Panc1 (cell line): Measurements from ENCODE around the gene RPL21.

Experiments used
- TCF7L2 ChIP-seq: IDR thresholded peaks from 2 replicates; pipeline ENCODE4 v1.6.1; 2011; ENCODE audit warnings: mild to moderate bottlenecking, low read depth, low read length, inconsistent platforms
- TF ChIP-seq, protein P1 (sequence below): fragments of 450-650 bp; IDR thresholded peaks from 2 replicates; pipeline ENCODE4 v1.5.1; 2017; ENCODE audit warnings: mild to moderate bottlenecking
- TF ChIP-seq, protein P2 (sequence below), 2 experiments: IDR thresholded peaks; 2 replicates each; pipeline ENCODE4 v1.6.1; 2011 to 2012; ENCODE audit warnings: low read depth in 2 of 2, control low read depth in 1 of 2, low read length in 1 of 2, mild to moderate bottlenecking in 1 of 2, moderate library complexity in 1 of 2; ENCODE audit not compliant: insufficient read depth in 1 of 2

DNA sequence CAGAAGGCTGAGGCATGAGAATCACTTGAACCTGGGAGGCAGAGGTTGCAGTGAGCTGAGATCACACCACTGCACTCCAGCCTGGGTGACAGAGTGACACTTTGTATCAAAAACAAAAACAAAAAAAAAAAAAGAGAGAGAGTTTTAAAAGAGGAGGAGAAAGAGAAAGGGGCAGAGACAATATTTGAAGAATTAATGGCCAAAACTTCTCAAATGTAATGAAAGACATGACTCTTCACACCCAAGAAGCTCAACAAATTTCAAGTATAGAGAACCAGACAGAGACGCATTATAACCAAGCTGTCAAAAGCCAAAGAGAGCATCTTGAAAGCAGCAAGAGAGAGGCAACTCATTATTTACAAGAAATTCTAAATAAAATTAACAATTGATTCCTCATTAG lies 42.8 kb upstream of the RPL21 start:
- TF ChIP-seq, protein P1, sequence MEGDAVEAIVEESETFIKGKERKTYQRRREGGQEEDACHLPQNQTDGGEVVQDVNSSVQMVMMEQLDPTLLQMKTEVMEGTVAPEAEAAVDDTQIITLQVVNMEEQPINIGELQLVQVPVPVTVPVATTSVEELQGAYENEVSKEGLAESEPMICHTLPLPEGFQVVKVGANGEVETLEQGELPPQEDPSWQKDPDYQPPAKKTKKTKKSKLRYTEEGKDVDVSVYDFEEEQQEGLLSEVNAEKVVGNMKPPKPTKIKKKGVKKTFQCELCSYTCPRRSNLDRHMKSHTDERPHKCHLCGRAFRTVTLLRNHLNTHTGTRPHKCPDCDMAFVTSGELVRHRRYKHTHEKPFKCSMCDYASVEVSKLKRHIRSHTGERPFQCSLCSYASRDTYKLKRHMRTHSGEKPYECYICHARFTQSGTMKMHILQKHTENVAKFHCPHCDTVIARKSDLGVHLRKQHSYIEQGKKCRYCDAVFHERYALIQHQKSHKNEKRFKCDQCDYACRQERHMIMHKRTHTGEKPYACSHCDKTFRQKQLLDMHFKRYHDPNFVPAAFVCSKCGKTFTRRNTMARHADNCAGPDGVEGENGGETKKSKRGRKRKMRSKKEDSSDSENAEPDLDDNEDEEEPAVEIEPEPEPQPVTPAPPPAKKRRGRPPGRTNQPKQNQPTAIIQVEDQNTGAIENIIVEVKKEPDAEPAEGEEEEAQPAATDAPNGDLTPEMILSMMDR, result no peak
- TF ChIP-seq, protein P2, sequence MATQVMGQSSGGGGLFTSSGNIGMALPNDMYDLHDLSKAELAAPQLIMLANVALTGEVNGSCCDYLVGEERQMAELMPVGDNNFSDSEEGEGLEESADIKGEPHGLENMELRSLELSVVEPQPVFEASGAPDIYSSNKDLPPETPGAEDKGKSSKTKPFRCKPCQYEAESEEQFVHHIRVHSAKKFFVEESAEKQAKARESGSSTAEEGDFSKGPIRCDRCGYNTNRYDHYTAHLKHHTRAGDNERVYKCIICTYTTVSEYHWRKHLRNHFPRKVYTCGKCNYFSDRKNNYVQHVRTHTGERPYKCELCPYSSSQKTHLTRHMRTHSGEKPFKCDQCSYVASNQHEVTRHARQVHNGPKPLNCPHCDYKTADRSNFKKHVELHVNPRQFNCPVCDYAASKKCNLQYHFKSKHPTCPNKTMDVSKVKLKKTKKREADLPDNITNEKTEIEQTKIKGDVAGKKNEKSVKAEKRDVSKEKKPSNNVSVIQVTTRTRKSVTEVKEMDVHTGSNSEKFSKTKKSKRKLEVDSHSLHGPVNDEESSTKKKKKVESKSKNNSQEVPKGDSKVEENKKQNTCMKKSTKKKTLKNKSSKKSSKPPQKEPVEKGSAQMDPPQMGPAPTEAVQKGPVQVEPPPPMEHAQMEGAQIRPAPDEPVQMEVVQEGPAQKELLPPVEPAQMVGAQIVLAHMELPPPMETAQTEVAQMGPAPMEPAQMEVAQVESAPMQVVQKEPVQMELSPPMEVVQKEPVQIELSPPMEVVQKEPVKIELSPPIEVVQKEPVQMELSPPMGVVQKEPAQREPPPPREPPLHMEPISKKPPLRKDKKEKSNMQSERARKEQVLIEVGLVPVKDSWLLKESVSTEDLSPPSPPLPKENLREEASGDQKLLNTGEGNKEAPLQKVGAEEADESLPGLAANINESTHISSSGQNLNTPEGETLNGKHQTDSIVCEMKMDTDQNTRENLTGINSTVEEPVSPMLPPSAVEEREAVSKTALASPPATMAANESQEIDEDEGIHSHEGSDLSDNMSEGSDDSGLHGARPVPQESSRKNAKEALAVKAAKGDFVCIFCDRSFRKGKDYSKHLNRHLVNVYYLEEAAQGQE (IDR thresholded peaks at IDR 0.05; ENCODE audit: insufficient read depth in 1 of 2, low read depth in 2 of 2, low read length in 1 of 2), result no peak
- no peak for TF ChIP-seq TCF7L2
